GM12873 (cell line): ENCODE measurements around the gene PLEKHS1.

ENCODE experiments used
- CTCF ChIP-seq: IDR thresholded peaks from 2 replicates; pipeline ENCODE4 v1.5.1; 2012; ENCODE audit warnings: low read depth, mild to moderate bottlenecking, moderate library complexity, low read length, control low read depth; ENCODE audit not compliant: insufficient read depth; ENCODE audit errors: missing control alignments

The PLEKHS1 gene

GRCh38 chr10:113751181-113751732, at the start of gene PLEKHS1:
TSS of gene PLEKHS1 (plus strand) at chr10:113751682. CDS start at chr10:113755278, 3,596 bp downstream.
- no peak for TF ChIP-seq CTCF

GRCh38 chr10:113704637-113705343, 46.7 kb upstream of the PLEKHS1 start:
- TF ChIP-seq CTCF: peak; percentile 59

GRCh38 chr10:113705344-113705652, 46.2 kb upstream of the PLEKHS1 start:
- no peak for TF ChIP-seq CTCF

GRCh38 chr10:113706623-113707022, 44.9 kb upstream of the PLEKHS1 start:
- TF ChIP-seq CTCF: no peak

GRCh38 chr10:113708640-113709039, 42.8 kb upstream of the PLEKHS1 start:
- no peak for TF ChIP-seq CTCF

- no peak for TF ChIP-seq CTCF
These were observed 42.2 kb upstream of the PLEKHS1 start for GRCh38 chr10:113709221-113709838.

GRCh38 chr10:113711142-113711541, 40.3 kb upstream of the PLEKHS1 start:
- no peak for TF ChIP-seq CTCF
